GM12891 (cell line): ENCODE results near the gene BARD1.
"Not testable (repeated sequence)": the region's sequence is repeated elsewhere in the genome, so short reads cannot be mapped to it uniquely, and the experiment has no call there.

Experiments
- DNase-seq: peaks from one replicate; pipeline ENCODE4 v3.0.0; 2011; ENCODE audit warnings: low spot score; ENCODE audit not compliant: insufficient read length
- FAIRE-seq: peaks from 2 replicates; lab custom pipeline; 2011; peaks lifted over from hg19 to GRCh38; lab: Jason Lieb, UNC
- PAX5 ChIP-seq: IDR thresholded peaks from 2 replicates; pipeline ENCODE4 v1.6.1; 2011; ENCODE audit warnings: low read length, moderate library complexity, mild to moderate bottlenecking; ENCODE audit not compliant: insufficient read depth, severe bottlenecking
- POLR2A ChIP-seq: IDR thresholded peaks from 2 replicates; pipeline ENCODE4 v1.6.1; 2011; ENCODE audit warnings: low read depth, low read length, control low read depth
- POLR2AphosphoS5 ChIP-seq: IDR thresholded peaks from 2 replicates; pipeline ENCODE4 v1.6.1; 2011; ENCODE audit warnings: low read depth, low read length, control low read depth
- POU2F2 ChIP-seq: IDR thresholded peaks from 2 replicates; pipeline ENCODE4 v1.6.1; 2011; ENCODE audit warnings: low read depth, mild to moderate bottlenecking, control low read depth, low read length, moderate library complexity
- SPI1 ChIP-seq: IDR thresholded peaks from 2 replicates; pipeline ENCODE4 v1.6.1; 2011; ENCODE audit warnings: low read depth, low read length, control low read depth
- TAF1 ChIP-seq: IDR thresholded peaks from 2 replicates; pipeline ENCODE4 v1.6.1; 2011; ENCODE audit warnings: low read depth, low read length, control low read depth

Gene BARD1

GRCh38 chr2:214809751-214810564, 475 bp upstream of the BARD1 start:
- FAIRE-seq (peak; percentile 97), DNase-seq (peak; percentile 88)
- peak; percentile 71 for TF ChIP-seq POLR2A
- 0 out of 2 replicates have a peak, but pooled peaks have one; percentile 39 for TF ChIP-seq POLR2AphosphoS5
- TF ChIP-seq PAX5 = peak; percentile 19
- TF ChIP-seq SPI1 = no peak
- no peak for TF ChIP-seq POU2F2
- no peak for TF ChIP-seq TAF1

- no peak for FAIRE-seq
- TF ChIP-seq SPI1 = no peak
- TF ChIP-seq POLR2AphosphoS5 = no peak
- TF ChIP-seq POLR2A = no peak
- TF ChIP-seq POU2F2 = no peak
- no peak for TF ChIP-seq TAF1
- no peak for TF ChIP-seq PAX5
- no peak for DNase-seq
Observed at GRCh38 chr2:214807653-214808052, 1.8 kb downstream of the BARD1 start.

GRCh38 chr2:214801768-214802397, 7.6 kb downstream of the BARD1 start:
- DNase-seq = no peak
- FAIRE-seq = no peak
- no peak for TF ChIP-seq SPI1
- no peak for TF ChIP-seq POLR2A
- TF ChIP-seq TAF1 = no peak
- no peak for TF ChIP-seq POU2F2
- no peak for TF ChIP-seq PAX5

GRCh38 chr2:214801068-214801467, 8.4 kb downstream of the BARD1 start:
- DNase-seq (no peak), FAIRE-seq (no peak)
- TF ChIP-seq POLR2A (no peak), PAX5 (no peak), TAF1 (no peak), POLR2AphosphoS5 (no peak), POU2F2 (no peak), SPI1 (no peak)

- FAIRE-seq = no peak
- TF ChIP-seq POU2F2 (no peak), POLR2AphosphoS5 (no peak), SPI1 (no peak), TAF1 (no peak), PAX5 (no peak), POLR2A (no peak)
- DNase-seq = no peak
Observed at GRCh38 chr2:214800180-214800579, 9.3 kb downstream of the BARD1 start.

- DNase-seq (no peak), FAIRE-seq (peak; percentile 78)
- TF ChIP-seq SPI1 (no peak), POLR2A (no peak), PAX5 (no peak), TAF1 (no peak), POLR2AphosphoS5 (no peak), POU2F2 (no peak)
Observed at GRCh38 chr2:214796911-214797310, 12.6 kb downstream of the BARD1 start.

GRCh38 chr2:214783181-214783580, 26.3 kb downstream of the BARD1 start:
- not testable (repeated sequence) for FAIRE-seq, DNase-seq

- TF ChIP-seq TAF1 (no peak), POU2F2 (no peak), POLR2A (no peak), PAX5 (no peak), SPI1 (no peak), POLR2AphosphoS5 (no peak)
- FAIRE-seq (no peak), DNase-seq (no peak)
Observed at GRCh38 chr2:214782671-214783070, 26.8 kb downstream of the BARD1 start.

GRCh38 chr2:214781226-214781625, 28.3 kb downstream of the BARD1 start:
- no peak for FAIRE-seq
- no peak for TF ChIP-seq POU2F2
- TF ChIP-seq POLR2A = no peak
- TF ChIP-seq SPI1 = no peak
- no peak for TF ChIP-seq POLR2AphosphoS5
- TF ChIP-seq TAF1 = no peak
- TF ChIP-seq PAX5 = no peak
- no peak for DNase-seq

- DNase-seq = no peak
- FAIRE-seq = no peak
Observed at GRCh38 chr2:214775971-214776370, 33.5 kb downstream of the BARD1 start.

More at GRCh38 chr2:214775971-214776370, 33.5 kb downstream of the BARD1 start:
- TF ChIP-seq POLR2AphosphoS5 (no peak), POU2F2 (no peak), POLR2A (no peak), TAF1 (no peak), PAX5 (no peak), SPI1 (no peak)
